HEK293 (cell line): ENCODE data around the gene MYO1E.

Source experiments
- CTCF ChIA-PET: fragments of 350-600 bp; formaldehyde crosslinking; extraction: SDS; loops from one replicate; lab custom pipeline; 2021; ENCODE audit warnings: antibody characterized with exemption; lab: Yijun Ruan, JAX
- POLR2A ChIA-PET: fragments of 300-600 bp; formaldehyde crosslinking; extraction: SDS; loops from one replicate; lab custom pipeline; 2020; ENCODE audit warnings: antibody characterized with exemption, inconsistent platforms; lab: Yijun Ruan, JAX
- H3K27ac ChIP-seq: fragments of 200-500 bp; sonication (Bioruptor generic); 2 replicates; pipeline ENCODE4 v1.5.1; 2014; ENCODE audit warnings: low read depth, low read length, control low read depth, inconsistent platforms; ENCODE audit errors: extremely low read depth
- H3K36me3 ChIP-seq, 2 experiments: fragments of 200-500 bp in 1 of 2; sonication (Bioruptor generic) in 1 of 2; 1 replicate in 1 of 2; 2 replicates in 1 of 2; pipeline ENCODE4 v1.5.1; 2014 to 2017; ENCODE audit warnings: inconsistent platforms in 2 of 2, low read length in 2 of 2; ENCODE audit not compliant: control insufficient read depth in 2 of 2, insufficient read depth in 1 of 2
- H3K4me1 ChIP-seq: fragments of 200-500 bp; sonication (Bioruptor generic); 2 replicates; pipeline ENCODE4 v1.5.1; 2014; ENCODE audit warnings: mild to moderate bottlenecking, low read length, inconsistent platforms; ENCODE audit not compliant: control insufficient read depth, insufficient read depth
- H3K4me3 ChIP-seq: 2 replicates; pipeline ENCODE4 v1.5.1; 2011; ENCODE audit warnings: low read depth, mild to moderate bottlenecking, control low read depth, low read length, moderate library complexity
- H3K9me3 ChIP-seq: fragments of 200-500 bp; sonication (Bioruptor generic); 2 replicates; pipeline ENCODE4 v1.5.1; 2014; ENCODE audit warnings: low read depth, low read length, inconsistent platforms; ENCODE audit not compliant: control insufficient read depth, insufficient read depth
- BCL11B ChIP-seq: fragments of 450-650 bp; formaldehyde crosslinking; IDR thresholded peaks from 2 replicates; pipeline ENCODE4 v1.5.1; 2016; ENCODE audit warnings: low read depth, missing biosample characterization, missing genetic modification characterization
- OSR2 ChIP-seq: fragments of 450-650 bp; formaldehyde crosslinking; IDR thresholded peaks from 2 replicates; pipeline ENCODE4 v1.5.1; 2016; ENCODE audit warnings: missing biosample characterization, missing genetic modification characterization
- PRDM1 ChIP-seq: fragments of 450-650 bp; formaldehyde crosslinking; IDR thresholded peaks from 2 replicates; pipeline ENCODE4; 2016; ENCODE audit warnings: missing biosample characterization, missing genetic modification characterization
- PRDM10 ChIP-seq: fragments of 450-650 bp; formaldehyde crosslinking; IDR thresholded peaks from 2 replicates; pipeline ENCODE4 v1.5.1; 2016; ENCODE audit warnings: missing biosample characterization, missing genetic modification characterization
- SCRT1 ChIP-seq: fragments of 450-650 bp; formaldehyde crosslinking; IDR thresholded peaks from 2 replicates; pipeline ENCODE4 v1.5.1; 2016; ENCODE audit warnings: missing biosample characterization, missing genetic modification characterization, borderline replicate concordance
- TCF7L2 ChIP-seq: IDR thresholded peaks from 2 replicates; pipeline ENCODE4 v1.6.1; 2011; ENCODE audit warnings: low read depth, mild to moderate bottlenecking, inconsistent platforms, low read length, moderate library complexity, borderline replicate concordance
- ZBTB10 ChIP-seq: fragments of 450-650 bp; formaldehyde crosslinking; IDR thresholded peaks from 2 replicates; pipeline ENCODE4 v1.5.1; 2016; ENCODE audit warnings: missing biosample characterization, missing genetic modification characterization
- ZBTB44 ChIP-seq: fragments of 450-650 bp; IDR thresholded peaks from 2 replicates; pipeline ENCODE4 v1.5.1; 2018; ENCODE audit warnings: missing biosample characterization, mild to moderate bottlenecking, missing genetic modification characterization
- ZEB2 ChIP-seq: fragments of 450-650 bp; formaldehyde crosslinking; IDR thresholded peaks from 2 replicates; pipeline ENCODE4 v1.5.1; 2016; ENCODE audit warnings: missing biosample characterization, missing genetic modification characterization
- ZNF23 ChIP-seq: fragments of 450-650 bp; formaldehyde crosslinking; IDR thresholded peaks from 2 replicates; pipeline ENCODE4 v1.5.1; 2016; ENCODE audit warnings: missing biosample characterization, missing genetic modification characterization, borderline replicate concordance
- ZNF24 ChIP-seq: fragments of 450-650 bp; formaldehyde crosslinking; IDR thresholded peaks from 2 replicates; pipeline ENCODE4 v1.5.1; 2016; ENCODE audit warnings: missing biosample characterization, missing genetic modification characterization
- ZNF274 ChIP-seq, 2 experiments: fragments of 200-500 bp in 1 of 2; fragments of 450-650 bp in 1 of 2; sonication (Bioruptor generic) in 1 of 2; formaldehyde crosslinking in 1 of 2; IDR thresholded peaks; 2 replicates each; pipeline versions ENCODE4 v1.5.1 to v1.6.1; 2014 to 2016; ENCODE audit warnings: borderline replicate concordance in 1 of 2, inconsistent platforms in 1 of 2, low read length in 1 of 2, missing biosample characterization in 1 of 2, missing genetic modification characterization in 1 of 2
- ZNF366 ChIP-seq: fragments of 450-650 bp; formaldehyde crosslinking; conservative IDR thresholded peaks from 2 replicates; pipeline ENCODE4 v1.5.1; 2016; ENCODE audit warnings: missing biosample characterization, missing genetic modification characterization
- ZNF513 ChIP-seq: fragments of 450-650 bp; IDR thresholded peaks from 2 replicates; pipeline ENCODE4 v1.5.1; 2018; ENCODE audit warnings: missing biosample characterization, missing genetic modification characterization
- ZNF518A ChIP-seq: fragments of 450-650 bp; formaldehyde crosslinking; conservative IDR thresholded peaks from 2 replicates; pipeline ENCODE4 v1.5.1; 2016; ENCODE audit warnings: low read depth, missing biosample characterization, missing genetic modification characterization
- ZNF561 ChIP-seq: fragments of 450-650 bp; IDR thresholded peaks from 2 replicates; pipeline ENCODE4 v1.5.1; 2018; ENCODE audit warnings: missing biosample characterization, missing genetic modification characterization, borderline replicate concordance
- ZNF585B ChIP-seq: fragments of 450-650 bp; formaldehyde crosslinking; IDR thresholded peaks from 2 replicates; pipeline ENCODE4 v1.5.1; 2016; ENCODE audit warnings: missing biosample characterization, missing genetic modification characterization
- ZNF600 ChIP-seq: fragments of 450-650 bp; formaldehyde crosslinking; IDR thresholded peaks from 2 replicates; pipeline ENCODE4 v1.5.1; 2016; ENCODE audit warnings: missing biosample characterization, missing genetic modification characterization
- ZSCAN30 ChIP-seq: fragments of 450-650 bp; IDR thresholded peaks from 2 replicates; pipeline ENCODE4 v1.5.1; 2018; ENCODE audit warnings: missing biosample characterization, mild to moderate bottlenecking, missing genetic modification characterization, moderate library complexity

MYO1E gene

GRCh38 chr15:59315914-59316451, 56.7 kb downstream of the MYO1E start (continued):
- TF ChIP-seq ZNF585B (tag by site-specific recombination) (0 out of 2 replicates have a peak, but pooled peaks have one; percentile 18), ZNF366 (0 out of 2 replicates have a peak, but pooled peaks have one; percentile 13), ZBTB10 (tag by site-specific recombination) (no peak)

GRCh38 chr15:59313641-59314332, 58.9 kb downstream of the MYO1E start:
- peaks cover 6% of the 10 kb centered on the region for H3K4me1 ChIP-seq
- no peaks in the 10 kb centered on the region for H3K36me3 ChIP-seq
- H3K4me3 ChIP-seq = no peak overlapping the region
- ChIA-PET POLR2A (no interaction called here), CTCF (no interaction called here)
- no peaks in the 10 kb centered on the region for H3K9me3 ChIP-seq
- H3K27ac ChIP-seq = 0 out of 2 replicates have a peak overlapping the region, but pooled peaks have one; percentile 1
- TF ChIP-seq ZEB2 (tag by site-specific recombination) (no peak), ZNF561 (tag by site-specific recombination) (no peak), SCRT1 (tag by site-specific recombination) (no peak), ZSCAN30 (tag by site-specific recombination) (peak; percentile 26; the same call in 1 of the 2 replicates), ZNF24 (tag by site-specific recombination) (peak; percentile 62; the same call in 1 of the 2 replicates), OSR2 (peak; percentile 69), ZNF274 (IDR thresholded peaks at IDR 0.05; ENCODE audit: low read length) (no peak), ZNF274 (tag by site-specific recombination; IDR thresholded peaks at IDR 0.05; ENCODE audit: borderline replicate concordance) (no peak), BCL11B (tag by site-specific recombination) (no peak), ZNF600 (tag by site-specific recombination) (peak; percentile 84), ZNF23 (tag by site-specific recombination) (no peak), PRDM1 (no peak), ZBTB44 (peak; percentile 67; the same call in 1 of the 2 replicates), TCF7L2 (no peak), ZNF518A (tag by site-specific recombination) (no peak), PRDM10 (tag by site-specific recombination) (peak; percentile 20; the same call in 1 of the 2 replicates), ZNF513 (tag by site-specific recombination) (no peak)
